ENCODE data around the gene NTM.

DNA sequence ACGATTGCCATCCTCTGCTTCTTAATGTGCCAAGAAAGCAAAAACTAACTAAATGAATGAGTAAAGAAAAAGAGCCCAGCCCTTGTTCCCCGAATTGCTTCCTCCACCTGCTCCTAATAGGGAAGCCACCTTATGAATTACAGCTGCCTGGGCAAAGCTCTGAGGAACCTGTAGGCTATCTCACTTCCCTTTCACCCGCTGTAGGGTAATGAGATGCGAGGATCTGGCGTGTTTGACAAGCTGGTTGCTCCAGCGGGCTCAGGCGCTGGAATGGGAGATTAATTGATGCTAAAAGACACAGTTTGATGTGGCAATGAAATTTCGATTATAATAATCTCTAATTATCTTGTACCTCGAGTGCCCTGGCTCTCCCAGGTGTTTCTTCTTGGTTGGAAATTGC lies 256.4 kb downstream of the NTM start:
- no peak for TF ChIP-seq POLR2A (IDR thresholded peaks at IDR 0.05; ENCODE audit: low read depth, low read length)
- TF ChIP-seq POLR2AphosphoS5 (IDR thresholded peaks at IDR 0.05; ENCODE audit: low read depth, low read length) = no peak
- TF ChIP-seq PAX5 (IDR thresholded peaks at IDR 0.05; ENCODE audit: insufficient read depth, low read length, severe bottlenecking) = no peak
- TF ChIP-seq POU2F2 (IDR thresholded peaks at IDR 0.05; ENCODE audit: low read depth, low read length) = no peak
- no peak for TF ChIP-seq TAF1 (IDR thresholded peaks at IDR 0.05; ENCODE audit: low read depth, low read length)

All from GM12891 (cell line).